NCI-H1105 (cell line): ENCODE measurements around the gene SSBP2.

Source experiments
- DNase-seq: peaks from one replicate; lab custom pipeline; 2025; lab: John Stamatoyannopoulos, UW

The SSBP2 gene

DNA sequence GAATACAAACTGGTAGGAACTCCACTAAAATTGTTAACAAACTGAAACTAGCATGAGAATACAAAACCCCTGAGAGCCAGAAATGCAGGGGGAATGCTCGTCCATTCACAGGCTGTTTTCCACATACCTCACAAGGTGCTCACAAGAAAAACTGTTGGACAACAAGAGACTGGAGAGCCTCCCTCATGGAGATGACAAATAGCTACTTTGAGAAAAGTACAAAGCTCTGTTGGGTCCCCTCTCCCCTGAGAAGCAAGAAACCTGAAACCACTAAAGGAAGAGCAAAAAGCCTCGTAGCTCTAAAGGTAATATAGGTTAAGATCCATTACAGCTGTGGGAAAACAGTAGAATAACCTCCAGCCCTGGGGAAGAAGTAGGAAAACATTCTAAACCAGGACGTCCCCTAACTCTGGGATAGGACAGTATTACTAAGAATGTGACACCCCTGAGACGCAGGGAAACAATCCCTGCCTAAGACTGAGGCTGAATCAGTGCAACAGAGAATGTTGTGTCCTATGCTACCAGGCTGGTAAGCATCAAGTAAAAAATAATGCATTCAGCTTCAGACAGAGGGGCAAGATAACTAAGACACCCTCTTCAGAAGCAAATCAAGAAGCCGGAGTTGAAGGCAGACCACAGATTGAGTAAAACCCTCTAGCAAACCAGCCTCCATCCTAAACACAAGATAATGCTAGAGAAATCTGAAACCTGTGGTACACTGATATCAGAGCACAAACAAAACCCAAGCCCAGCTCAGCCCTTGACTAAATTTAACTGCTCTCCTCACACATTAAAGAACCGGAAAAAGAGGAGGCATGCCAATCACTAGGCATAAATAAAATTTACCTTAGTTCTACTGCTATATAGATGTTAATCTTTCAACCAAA, 160.2 kb downstream of the SSBP2 start:
- no peak for DNase-seq

DNA sequence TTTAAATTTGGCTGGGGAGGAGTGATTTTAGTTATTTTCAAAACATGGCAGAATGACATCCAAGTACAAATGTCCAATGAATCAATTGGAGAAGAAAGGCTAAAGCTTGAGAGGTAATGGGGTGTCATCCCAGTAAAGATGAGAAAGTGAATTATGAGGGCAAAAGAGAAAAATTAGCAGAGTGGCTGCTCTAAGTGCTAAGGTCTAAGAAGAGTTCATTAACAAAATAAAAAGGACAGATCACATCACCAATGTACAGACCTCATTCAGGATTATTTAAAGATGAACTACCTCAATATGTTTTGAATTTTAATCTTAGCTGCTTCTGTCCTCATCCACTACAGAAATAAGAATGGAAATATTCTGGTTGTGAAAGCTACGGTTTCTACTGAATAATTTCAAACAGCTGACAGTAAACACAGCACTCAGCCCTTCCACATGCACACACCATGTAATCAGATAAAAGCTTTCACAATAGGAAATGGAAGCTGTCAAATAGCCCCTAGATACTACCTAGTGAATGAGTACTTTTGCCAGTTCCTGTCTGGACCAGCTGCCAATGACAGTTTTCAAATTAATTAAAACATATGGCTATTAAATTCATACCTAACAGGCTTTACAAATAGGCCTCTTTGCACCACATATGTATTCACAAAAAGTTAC, 171.5 kb downstream of the SSBP2 start:
- DNase-seq: peak; percentile 20

GRCh38 chr5:81577091-81577490, 173.8 kb downstream of the SSBP2 start:
- no peak for DNase-seq

- no peak for DNase-seq
Measured at GRCh38 chr5:81575924-81576323, 175.0 kb downstream of the SSBP2 start.

DNA sequence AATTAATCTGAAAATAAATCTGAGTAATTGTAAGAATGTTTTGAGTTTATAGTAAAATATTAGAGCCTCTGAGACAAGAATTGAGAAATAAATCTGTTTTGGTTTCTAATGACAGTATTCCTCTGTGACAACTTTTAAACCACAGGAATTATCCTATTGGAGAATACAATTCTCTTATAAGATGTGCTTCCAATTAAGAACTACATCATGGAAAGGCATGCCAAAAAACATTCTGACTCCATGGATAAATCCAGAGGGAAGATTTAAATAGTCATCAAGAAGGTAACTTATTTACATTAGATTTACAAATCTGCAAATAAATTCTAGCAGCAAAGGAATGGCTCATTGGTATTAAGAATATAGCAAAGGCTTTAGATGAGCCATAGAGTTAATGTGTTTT, 178.7 kb downstream of the SSBP2 start:
- no peak for DNase-seq

- DNase-seq: no peak
Measured at GRCh38 chr5:81558188-81558587, 192.7 kb downstream of the SSBP2 start.

DNA sequence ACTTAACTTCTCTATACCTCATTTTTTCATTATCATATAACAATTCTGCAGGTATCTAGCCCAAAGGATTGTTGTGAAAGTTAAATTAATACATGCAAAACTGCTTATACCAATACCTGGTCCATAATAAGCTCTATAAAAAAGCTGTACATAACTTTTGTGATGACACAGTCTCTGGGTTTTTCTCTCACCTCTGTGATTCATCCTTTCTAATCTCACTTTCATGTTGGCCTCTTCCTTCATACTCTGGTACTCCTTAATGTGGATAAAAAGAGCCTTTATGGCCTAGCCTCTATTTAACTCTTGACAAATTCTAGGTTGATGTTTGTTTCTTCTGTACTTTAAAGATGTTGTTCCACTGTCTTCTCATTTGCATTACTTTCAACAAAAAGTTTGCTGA, 194.1 kb downstream of the SSBP2 start:
- DNase-seq: no peak

GRCh38 chr5:81555865-81556264, 195.0 kb downstream of the SSBP2 start:
- DNase-seq: no peak

- DNase-seq: no peak
Measured at GRCh38 chr5:81554647-81555046, 196.2 kb downstream of the SSBP2 start.

DNA sequence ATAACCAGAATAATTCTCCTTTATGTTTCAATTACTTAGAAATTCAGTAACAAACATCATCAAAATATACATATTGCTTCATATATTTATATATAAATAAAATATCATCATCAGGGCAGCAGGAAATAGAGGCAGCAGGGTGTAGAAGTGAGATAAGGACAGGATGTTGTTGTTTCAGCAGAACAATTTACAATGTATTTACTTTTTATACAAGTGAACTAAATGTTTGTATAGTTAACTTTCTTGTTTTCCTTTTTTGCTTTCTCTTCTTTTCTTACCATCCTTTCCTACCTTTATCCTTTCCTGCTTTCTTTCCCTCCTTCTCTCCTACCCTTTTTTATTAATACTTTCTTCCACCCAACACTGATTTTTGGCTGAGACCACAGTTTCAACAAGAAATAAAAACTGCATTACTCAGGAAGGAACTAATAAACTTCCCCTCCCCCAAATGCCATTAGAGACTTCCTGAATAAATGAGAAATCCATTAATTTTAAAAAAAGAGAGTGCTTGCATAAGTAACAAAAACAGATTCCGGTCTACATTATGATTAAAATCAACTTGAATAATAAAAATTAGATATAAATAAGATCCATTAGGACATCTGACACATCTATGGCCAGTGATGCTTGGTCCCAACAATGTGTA, 197.2 kb downstream of the SSBP2 start:
- DNase-seq: no peak

- no peak for DNase-seq
Measured at GRCh38 chr5:81552852-81553566, 197.9 kb downstream of the SSBP2 start.

GRCh38 chr5:81549123-81549522, 201.8 kb downstream of the SSBP2 start:
- no peak for DNase-seq

DNA sequence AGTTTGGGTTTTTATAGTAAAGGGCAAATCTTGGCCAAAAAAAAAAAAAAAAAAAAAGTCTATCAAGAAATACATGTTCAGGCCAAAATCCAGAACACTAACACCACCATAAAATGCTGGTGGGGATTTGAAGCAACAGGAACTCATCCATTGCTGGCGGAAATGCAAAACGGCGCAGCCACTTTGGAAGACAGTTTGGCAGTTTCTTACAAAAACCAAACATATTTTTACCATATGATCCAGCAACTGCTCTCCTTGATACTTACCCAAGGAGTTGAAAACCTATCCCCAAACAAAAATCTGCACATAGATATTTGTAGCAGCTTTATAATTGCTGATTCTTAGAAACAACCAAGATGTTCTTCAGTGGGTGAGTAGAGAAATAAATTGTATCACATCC, 203.9 kb downstream of the SSBP2 start:
- DNase-seq: no peak

DNA sequence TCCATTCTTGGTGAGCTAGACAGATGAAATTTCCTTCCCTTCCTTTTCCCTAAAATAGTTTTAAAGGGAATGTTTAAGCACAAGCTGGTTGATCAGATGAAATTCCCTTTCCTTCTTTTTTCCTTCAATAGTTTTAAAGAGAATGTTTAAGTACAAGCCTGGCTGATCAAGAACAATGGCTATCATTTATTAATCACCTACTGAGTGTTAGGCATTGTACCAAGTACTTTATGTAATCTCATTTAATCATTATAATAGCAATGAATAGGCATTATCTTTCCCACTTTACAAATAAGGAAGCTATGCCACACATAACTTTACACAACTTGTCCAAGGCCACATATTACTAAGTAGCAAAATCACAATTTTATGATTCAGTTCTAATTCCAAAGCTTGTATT, 205.0 kb downstream of the SSBP2 start:
- DNase-seq: no peak

DNA sequence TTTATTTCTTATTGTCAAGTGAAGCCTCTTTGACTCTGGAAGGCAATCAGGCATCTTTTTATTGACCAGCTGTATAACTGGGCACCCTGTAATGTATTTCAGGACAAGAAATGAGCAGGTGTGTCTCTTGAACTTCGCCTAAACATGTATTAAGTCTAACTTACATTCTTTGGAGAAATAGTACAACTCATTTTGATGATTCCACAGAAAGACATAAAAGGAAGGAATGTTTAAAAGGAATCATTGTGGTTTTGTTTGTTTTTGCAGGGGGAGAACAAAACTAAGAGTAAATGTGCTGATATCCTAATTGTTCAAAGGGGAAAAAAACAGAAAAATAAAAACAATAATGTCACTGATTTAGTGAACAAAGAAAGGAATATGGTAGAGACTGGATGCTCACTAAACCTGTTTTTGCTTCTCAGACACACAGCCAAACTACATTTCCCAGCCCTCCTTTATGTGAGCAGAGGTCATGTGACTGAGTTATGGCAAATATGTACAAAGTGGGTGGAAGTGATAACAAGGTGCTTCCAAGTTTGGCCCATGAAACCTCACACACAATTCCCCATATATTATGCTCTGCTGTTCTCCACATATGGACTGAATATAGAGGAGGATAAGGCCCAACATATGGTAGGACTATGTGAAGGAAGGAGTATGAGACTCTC, 206.4 kb downstream of the SSBP2 start:
- DNase-seq: no peak

DNA sequence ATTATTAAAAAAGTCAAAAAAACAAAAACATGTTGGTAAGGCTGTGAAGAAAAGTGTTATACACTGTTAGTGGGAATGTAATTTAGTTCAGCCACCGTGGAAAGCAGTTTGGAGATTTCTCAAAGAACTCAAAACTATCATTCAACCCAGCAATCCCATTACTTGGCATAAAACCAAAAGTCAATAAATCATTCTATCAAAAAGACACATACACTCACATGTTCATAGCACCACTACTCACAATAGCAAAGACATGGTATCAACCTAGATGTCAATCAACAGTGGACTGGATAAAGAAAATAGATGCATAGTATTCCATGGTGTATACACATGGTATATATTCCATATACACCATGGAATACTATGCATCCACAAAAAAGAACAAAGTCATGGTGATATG, 208.7 kb downstream of the SSBP2 start:
- DNase-seq: no peak

GRCh38 chr5:81537905-81538547, 212.9 kb downstream of the SSBP2 start:
- no peak for DNase-seq

- no peak for DNase-seq
Measured at GRCh38 chr5:81534441-81534840, 216.5 kb downstream of the SSBP2 start.

DNA sequence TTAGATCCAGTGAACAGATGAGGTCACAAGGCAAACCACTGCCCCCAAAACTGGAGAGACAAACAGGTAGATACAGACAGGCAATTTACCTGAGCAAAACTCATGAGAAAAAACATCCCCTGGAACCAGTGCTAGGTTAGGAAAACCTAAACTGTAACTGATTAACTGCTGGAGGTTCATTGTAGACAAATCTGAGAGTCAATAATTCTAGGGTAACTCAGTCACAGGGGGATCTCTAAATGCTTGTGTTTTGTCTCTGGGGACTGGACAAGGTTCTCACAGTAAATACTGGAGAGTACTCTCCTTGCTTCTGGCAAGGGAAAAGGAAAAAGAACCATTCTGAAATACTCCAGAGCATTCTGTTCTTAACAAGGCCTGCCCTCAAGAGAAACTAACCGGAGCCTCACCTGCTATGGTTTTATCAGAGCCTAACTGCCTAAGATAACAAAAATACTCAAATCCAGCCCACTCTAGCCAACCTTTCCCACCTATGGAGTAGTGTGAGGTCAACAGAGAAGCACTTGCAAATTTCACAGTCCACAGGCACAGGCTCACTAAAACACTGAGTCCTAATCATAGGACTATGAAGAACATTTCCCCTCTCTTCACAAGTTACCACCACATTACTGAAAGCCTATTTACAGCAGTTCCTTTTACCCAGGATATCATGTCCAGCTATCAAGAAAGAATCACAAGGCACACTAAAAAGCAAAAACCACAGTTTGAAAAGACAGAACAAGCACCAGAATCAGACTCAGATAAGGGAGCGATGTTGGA, 217.1 kb downstream of the SSBP2 start:
- DNase-seq: no peak

- DNase-seq: no peak
Measured at GRCh38 chr5:81530919-81531318, 220.0 kb downstream of the SSBP2 start.

- DNase-seq: no peak
Measured at GRCh38 chr5:81525690-81526089, 225.2 kb downstream of the SSBP2 start.
